Measurements from ENCODE around the gene RAPGEF5.

Gene RAPGEF5

DNA sequence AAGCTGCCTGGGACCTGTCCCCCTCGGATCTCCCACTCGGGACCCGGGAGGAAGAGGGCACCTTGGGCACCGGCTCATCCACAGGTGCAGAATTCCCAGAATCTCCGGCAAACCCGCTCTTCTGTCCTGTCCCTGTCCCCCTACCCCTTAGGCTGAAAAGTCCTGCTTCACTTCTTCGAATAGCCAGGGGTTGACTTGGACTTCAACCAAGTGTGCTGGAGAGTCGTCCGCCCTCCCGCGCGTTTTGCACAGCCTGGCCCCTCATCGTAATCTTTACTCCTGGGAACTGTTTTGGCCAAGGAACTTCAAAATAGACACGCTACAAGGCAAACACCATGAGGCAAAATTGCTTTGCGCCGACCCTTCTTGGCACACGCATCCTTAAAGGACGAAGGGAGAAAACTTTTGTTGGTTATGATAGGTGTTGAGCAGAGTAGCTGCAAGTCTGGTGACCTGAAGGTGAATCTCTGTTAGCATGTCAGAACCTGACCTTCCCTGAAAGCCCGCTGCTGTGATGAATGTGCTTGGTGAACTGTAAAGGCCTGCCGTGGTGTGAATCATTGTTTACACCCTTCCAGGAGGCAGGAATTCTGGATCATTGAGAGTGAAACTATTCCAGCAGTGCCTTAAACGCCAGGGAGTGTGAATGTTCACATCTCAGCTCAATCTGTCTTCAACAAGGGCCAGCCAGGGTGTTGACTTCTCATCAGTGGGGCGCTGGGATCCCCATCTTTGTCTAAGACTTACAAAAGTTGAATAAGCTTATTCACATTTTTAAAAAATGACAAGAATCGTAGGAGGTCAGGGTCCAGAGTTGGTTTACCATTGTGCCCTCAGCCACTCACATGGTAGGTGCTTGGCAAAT is 589 bp upstream of the RAPGEF5 start:
- Histone ChIP-seq H3K27ac (ENCODE audit: low read length) (peak overlapping the region; percentile 69), H3K27me3 (ENCODE audit: low read depth, low read length) (no peaks in the 10 kb centered on the region), H3K4me1 (ENCODE audit: control insufficient read depth in 1 of 2, insufficient read depth in 2 of 2, low read length in 2 of 2) (peaks cover 0 to 3% of the 10 kb centered on the region in 2 donors), H3K9me3 (ENCODE audit: control insufficient read depth in 1 of 2, low read length in 2 of 2) (peaks cover 0 to 9% of the 10 kb centered on the region in 2 donors), H3K36me3 (ENCODE audit: control insufficient read depth in 1 of 2, insufficient read depth in 2 of 2, low read length in 2 of 2) (no peaks in the 10 kb centered on the region), H3K4me3 (ENCODE audit: low read depth in 1 of 2, low read length in 2 of 2) (peak overlapping the region; percentile 17 to 44)

DNA sequence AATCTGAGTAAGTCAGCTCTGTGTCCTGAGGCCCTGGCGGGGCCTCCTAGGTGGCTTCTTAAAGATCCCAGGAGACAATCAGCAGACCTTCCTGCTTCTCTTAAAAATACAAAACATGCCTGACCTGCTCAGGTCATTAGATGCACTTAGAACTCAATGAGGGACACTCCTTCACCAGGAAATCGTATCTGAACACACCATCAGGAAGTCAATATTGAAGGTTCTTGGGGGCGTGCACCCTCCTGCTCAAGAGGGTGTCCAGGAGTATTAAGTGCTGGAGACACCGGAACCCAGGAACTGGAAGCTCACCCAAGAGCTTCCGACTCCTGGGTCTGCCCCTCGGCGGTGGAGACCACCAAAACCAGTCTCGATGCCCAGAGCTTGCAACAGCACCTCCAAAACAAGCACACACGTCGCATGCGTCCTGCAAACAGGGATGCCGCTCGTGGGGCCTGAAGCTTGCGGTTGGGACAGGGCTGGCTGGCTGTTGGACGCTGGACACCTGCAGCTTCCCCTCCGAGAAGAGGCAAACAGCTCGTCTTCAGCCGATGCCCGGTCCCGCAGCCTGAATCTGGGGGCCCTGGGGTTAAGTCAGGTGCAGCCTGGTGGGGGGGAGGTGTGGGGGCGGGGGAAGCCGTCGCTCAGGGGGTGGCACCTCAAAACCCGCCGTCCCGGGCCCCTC is 803 bp downstream of the RAPGEF5 start:
- peak overlapping the region; percentile 31 to 50 for H3K4me3 ChIP-seq (ENCODE audit: low read depth in 1 of 2, low read length in 2 of 2)
- peaks cover 0 to 3% of the 10 kb centered on the region in 2 donors for H3K4me1 ChIP-seq (ENCODE audit: control insufficient read depth in 1 of 2, insufficient read depth in 2 of 2, low read length in 2 of 2)
- no peaks in the 10 kb centered on the region for H3K36me3 ChIP-seq (ENCODE audit: control insufficient read depth in 1 of 2, insufficient read depth in 2 of 2, low read length in 2 of 2)
- H3K9me3 ChIP-seq (ENCODE audit: control insufficient read depth in 1 of 2, low read length in 2 of 2) = peaks cover 0 to 9% of the 10 kb centered on the region in 2 donors
- no peaks in the 10 kb centered on the region for H3K27me3 ChIP-seq (ENCODE audit: low read depth, low read length)
- no peak overlapping the region for H3K27ac ChIP-seq (ENCODE audit: low read length)

DNA sequence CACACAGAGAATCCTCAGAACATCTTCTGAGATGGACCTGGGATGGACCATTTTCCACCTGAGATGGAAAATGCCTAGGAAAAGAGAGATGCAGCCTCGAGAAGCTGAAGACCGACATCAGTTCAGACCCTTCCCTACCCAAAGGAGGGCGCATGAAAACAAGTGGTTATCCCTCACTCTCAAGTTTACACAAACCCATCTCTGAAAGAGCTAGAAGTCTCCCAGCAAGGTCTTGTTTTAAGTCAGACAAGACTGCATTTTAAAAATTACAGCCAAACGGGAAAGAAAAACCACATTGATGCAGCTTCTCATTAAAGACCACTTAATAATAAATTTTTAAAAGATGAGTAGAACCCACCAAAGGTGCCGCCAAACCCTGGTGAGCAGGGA is 1.3 kb downstream of the RAPGEF5 start:
- H3K27me3 ChIP-seq (ENCODE audit: low read depth, low read length) = no peaks in the 10 kb centered on the region
- H3K4me1 ChIP-seq (ENCODE audit: control insufficient read depth in 1 of 2, insufficient read depth in 2 of 2, low read length in 2 of 2) = peaks cover 0 to 3% of the 10 kb centered on the region in 2 donors
- no peaks in the 10 kb centered on the region for H3K36me3 ChIP-seq (ENCODE audit: control insufficient read depth in 1 of 2, insufficient read depth in 2 of 2, low read length in 2 of 2)
- peaks cover 0 to 9% of the 10 kb centered on the region in 2 donors for H3K9me3 ChIP-seq (ENCODE audit: control insufficient read depth in 1 of 2, low read length in 2 of 2)
- H3K27ac ChIP-seq (ENCODE audit: low read length) = no peak overlapping the region
- H3K4me3 ChIP-seq (ENCODE audit: low read depth in 1 of 2, low read length in 2 of 2) = peak overlapping the region in 1 of 2 donors; percentile 50

DNA sequence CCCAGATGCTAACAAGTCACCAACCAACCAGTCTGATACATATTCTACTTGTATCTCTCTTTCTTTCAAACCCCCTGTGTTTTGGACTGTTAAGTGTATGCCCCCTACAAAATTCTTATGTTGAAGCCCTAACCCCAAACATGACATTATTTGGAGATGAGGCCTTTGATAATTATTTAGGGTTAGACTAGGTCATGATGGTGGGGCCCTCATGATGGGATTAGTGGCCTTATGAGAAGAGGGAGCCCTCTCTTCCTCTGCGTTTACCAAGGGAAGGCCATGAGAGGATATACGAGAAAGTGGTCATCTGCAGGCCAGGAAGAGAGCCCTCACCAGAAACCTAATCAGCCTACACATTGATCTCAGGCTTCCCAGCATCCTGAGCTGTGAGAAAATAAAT is 2.5 kb downstream of the RAPGEF5 start:
- no peak overlapping the region for H3K4me3 ChIP-seq (ENCODE audit: low read depth in 1 of 2, low read length in 2 of 2)
- H3K4me1 ChIP-seq (ENCODE audit: control insufficient read depth in 1 of 2, insufficient read depth in 2 of 2, low read length in 2 of 2) = peaks cover 0 to 3% of the 10 kb centered on the region in 2 donors
- no peak overlapping the region for H3K27ac ChIP-seq (ENCODE audit: low read length)
- no peaks in the 10 kb centered on the region for H3K27me3 ChIP-seq (ENCODE audit: low read depth, low read length)
- H3K9me3 ChIP-seq (ENCODE audit: control insufficient read depth in 1 of 2, low read length in 2 of 2) = peaks cover 0 to 9% of the 10 kb centered on the region in 2 donors
- no peaks in the 10 kb centered on the region for H3K36me3 ChIP-seq (ENCODE audit: control insufficient read depth in 1 of 2, insufficient read depth in 2 of 2, low read length in 2 of 2)

DNA sequence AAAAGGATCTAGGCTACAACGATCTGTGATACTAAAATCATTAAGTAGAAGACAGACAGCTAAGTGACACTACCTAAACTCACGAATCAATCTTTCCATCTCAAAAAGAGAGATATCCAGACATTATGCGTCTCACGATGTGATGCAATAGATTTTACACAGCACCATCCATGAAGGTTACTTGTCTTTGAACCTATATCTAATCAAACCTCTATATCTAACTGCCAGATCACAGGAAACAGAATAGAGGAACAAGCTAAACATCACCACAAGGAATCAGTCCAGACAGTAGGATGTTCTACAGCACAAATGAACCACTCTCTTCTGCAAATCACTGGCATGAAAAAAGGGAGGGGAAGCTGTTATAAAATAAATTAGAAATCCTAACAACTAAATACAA is 4.1 kb downstream of the RAPGEF5 start:
- Histone ChIP-seq H3K27ac (ENCODE audit: low read length) (no peak overlapping the region), H3K4me1 (ENCODE audit: control insufficient read depth in 1 of 2, insufficient read depth in 2 of 2, low read length in 2 of 2) (peaks cover 0 to 3% of the 10 kb centered on the region in 2 donors), H3K9me3 (ENCODE audit: control insufficient read depth in 1 of 2, low read length in 2 of 2) (peaks cover 0 to 9% of the 10 kb centered on the region in 2 donors), H3K36me3 (ENCODE audit: control insufficient read depth in 1 of 2, insufficient read depth in 2 of 2, low read length in 2 of 2) (no peaks in the 10 kb centered on the region), H3K4me3 (ENCODE audit: low read depth in 1 of 2, low read length in 2 of 2) (no peak overlapping the region), H3K27me3 (ENCODE audit: low read depth, low read length) (no peaks in the 10 kb centered on the region)

DNA sequence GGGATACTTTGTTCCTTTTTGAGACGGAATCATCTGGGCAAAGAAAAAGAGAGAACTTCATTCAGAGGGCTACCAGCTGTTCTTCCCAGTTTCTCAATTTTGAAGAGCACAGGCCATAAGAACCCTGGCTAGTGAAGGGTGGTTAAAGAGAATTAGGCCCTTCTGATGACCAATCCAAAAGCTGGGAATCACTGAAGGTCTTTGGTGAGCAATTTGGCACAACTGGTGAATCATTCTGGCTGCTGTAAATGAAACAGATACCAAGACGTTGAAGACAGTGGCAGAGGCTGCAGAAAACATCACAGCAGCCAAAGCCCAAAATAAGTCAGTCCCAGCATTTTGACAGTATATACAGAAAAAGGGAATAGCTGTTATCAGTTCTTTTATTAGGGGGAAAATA is 5.1 kb downstream of the RAPGEF5 start:
- no peaks in the 10 kb centered on the region for H3K27me3 ChIP-seq (ENCODE audit: low read depth, low read length)
- peaks cover 0 to 9% of the 10 kb centered on the region in 2 donors for H3K9me3 ChIP-seq (ENCODE audit: control insufficient read depth in 1 of 2, low read length in 2 of 2)
- H3K4me1 ChIP-seq (ENCODE audit: control insufficient read depth in 1 of 2, insufficient read depth in 2 of 2, low read length in 2 of 2) = no peaks in the 10 kb centered on the region
- no peak overlapping the region for H3K4me3 ChIP-seq (ENCODE audit: low read depth in 1 of 2, low read length in 2 of 2)
- no peaks in the 10 kb centered on the region for H3K36me3 ChIP-seq (ENCODE audit: control insufficient read depth in 1 of 2, insufficient read depth in 2 of 2, low read length in 2 of 2)
- peak overlapping the region; percentile 41 for H3K27ac ChIP-seq (ENCODE audit: low read length)

DNA sequence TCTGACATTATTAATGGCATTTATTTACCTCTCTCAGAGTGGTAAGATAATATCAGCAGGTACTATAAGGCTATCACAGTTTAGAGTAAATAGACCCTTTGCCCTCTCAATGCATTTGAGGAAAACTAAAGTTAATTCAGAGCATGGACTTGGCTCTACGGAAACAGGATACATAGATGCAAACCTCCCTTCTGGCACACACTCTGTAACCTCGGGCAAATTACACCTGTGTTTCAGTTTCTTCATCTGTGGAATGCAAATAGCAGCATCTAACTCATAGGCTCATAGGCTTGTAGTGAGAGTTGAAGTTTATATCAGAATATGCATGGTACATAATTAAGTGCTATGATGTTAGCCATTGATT is 5.6 kb downstream of the RAPGEF5 start:
- Histone ChIP-seq H3K27ac (ENCODE audit: low read length) (peak overlapping the region; percentile 32), H3K4me3 (ENCODE audit: low read depth in 1 of 2, low read length in 2 of 2) (no peak overlapping the region), H3K4me1 (ENCODE audit: control insufficient read depth in 1 of 2, insufficient read depth in 2 of 2, low read length in 2 of 2) (no peaks in the 10 kb centered on the region), H3K9me3 (ENCODE audit: control insufficient read depth in 1 of 2, low read length in 2 of 2) (peaks cover 0 to 9% of the 10 kb centered on the region in 2 donors), H3K27me3 (ENCODE audit: low read depth, low read length) (no peaks in the 10 kb centered on the region), H3K36me3 (ENCODE audit: control insufficient read depth in 1 of 2, insufficient read depth in 2 of 2, low read length in 2 of 2) (no peaks in the 10 kb centered on the region)

DNA sequence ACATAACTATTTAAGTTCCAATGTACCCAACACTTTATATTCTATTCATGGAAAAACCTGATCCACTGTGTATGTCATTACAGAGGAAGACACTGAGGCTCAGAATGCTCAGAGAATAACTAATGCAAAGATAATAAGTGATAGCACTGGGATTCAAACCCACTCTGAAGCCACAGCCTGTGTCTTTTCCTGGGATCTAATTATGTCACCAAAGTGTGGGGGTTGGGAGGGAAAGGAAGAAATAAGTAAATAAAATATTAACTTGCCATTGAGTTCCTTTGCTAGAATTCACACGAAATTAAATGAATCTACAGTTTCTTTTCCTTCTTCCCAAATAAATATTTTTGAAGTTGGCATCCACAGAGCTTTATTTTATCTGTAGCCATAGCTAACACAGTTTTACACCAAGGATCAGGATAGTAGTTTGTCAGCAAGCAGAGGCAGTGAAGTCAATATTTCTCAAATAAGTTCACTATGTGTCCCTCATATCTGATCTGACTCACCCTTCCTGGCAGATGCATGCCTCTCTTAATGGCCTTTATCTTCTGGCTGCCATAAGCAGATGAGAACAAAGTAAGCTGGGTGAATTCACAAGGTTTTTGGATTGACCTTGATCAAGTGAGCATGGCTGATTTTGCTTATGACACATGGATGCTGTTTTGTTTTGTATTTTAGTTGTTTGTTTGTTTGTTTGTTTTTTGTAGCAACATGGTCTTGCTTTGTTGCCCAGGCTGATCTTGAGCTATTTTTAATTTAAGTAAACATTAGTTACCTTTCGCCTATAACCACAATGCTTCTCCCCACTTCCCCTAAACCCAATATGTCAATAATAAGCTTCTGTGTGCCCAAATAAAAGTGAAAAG is 6.3 kb downstream of the RAPGEF5 start:
- Histone ChIP-seq H3K9me3 (ENCODE audit: control insufficient read depth in 1 of 2, low read length in 2 of 2) (peaks cover 0 to 9% of the 10 kb centered on the region in 2 donors), H3K36me3 (ENCODE audit: control insufficient read depth in 1 of 2, insufficient read depth in 2 of 2, low read length in 2 of 2) (no peaks in the 10 kb centered on the region), H3K27ac (ENCODE audit: low read length) (peak overlapping the region; percentile 32), H3K4me1 (ENCODE audit: control insufficient read depth in 1 of 2, insufficient read depth in 2 of 2, low read length in 2 of 2) (no peaks in the 10 kb centered on the region), H3K4me3 (ENCODE audit: low read depth in 1 of 2, low read length in 2 of 2) (no peak overlapping the region), H3K27me3 (ENCODE audit: low read depth, low read length) (no peaks in the 10 kb centered on the region)

DNA sequence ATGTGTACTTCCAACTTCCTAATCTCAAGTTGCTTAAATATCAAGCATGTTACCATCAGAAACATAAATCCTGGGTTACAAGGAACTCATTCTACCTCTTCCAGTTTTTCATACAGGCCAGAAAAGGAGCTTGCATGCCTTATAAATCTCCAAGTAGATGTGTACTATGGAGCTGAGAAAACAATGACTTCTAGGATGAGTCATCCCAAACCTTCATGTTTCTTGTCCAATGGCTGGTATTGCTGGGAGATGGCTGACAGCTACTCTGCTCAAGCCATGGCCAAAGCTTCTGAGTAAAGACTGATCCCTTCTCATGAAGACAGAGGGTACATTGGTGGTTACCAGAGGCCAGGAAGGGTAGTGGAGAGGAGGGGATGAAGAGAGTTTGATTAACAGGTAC is 8.6 kb downstream of the RAPGEF5 start:
- no peak overlapping the region for H3K4me3 ChIP-seq (ENCODE audit: low read depth in 1 of 2, low read length in 2 of 2)
- no peaks in the 10 kb centered on the region for H3K4me1 ChIP-seq (ENCODE audit: control insufficient read depth in 1 of 2, insufficient read depth in 2 of 2, low read length in 2 of 2)
- no peaks in the 10 kb centered on the region for H3K27me3 ChIP-seq (ENCODE audit: low read depth, low read length)
- no peak overlapping the region for H3K27ac ChIP-seq (ENCODE audit: low read length)
- H3K9me3 ChIP-seq (ENCODE audit: control insufficient read depth in 1 of 2, low read length in 2 of 2) = peaks cover 0 to 3% of the 10 kb centered on the region in 2 donors
- no peaks in the 10 kb centered on the region for H3K36me3 ChIP-seq (ENCODE audit: control insufficient read depth in 1 of 2, insufficient read depth in 2 of 2, low read length in 2 of 2)

DNA sequence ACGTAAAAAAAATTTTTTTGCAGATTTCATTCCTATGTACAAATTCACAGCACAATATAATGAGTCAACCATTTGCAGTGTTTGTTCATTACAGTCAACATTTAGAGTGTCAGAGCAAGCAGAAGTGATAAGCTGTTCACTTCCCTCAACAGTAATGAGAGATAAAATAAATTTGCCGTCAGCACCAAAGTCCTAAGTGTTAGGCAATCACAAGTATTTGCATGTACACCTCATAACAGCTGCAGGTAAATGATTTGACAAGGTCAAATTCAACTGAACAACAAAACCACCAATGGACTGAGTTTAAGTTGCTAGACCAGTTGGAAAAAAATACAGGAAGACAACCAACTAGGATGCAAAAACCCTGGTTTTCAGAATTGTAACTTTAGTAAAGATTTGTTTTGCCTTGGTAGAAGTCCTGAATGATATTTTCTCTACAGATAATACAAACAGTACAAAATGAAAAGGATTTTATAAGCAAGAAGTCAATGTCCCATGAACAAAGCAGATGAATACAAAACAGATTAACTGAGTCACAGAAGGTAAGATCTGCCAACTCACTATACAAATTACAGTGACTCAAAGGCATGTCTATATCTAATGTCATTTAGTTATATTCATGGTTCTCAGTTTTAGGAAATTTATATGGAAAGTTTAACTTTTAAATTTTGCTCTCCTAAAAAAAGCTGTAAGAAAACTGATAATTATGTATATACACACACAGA is 10.4 kb downstream of the RAPGEF5 start:
- Histone ChIP-seq H3K4me3 (ENCODE audit: low read depth in 1 of 2, low read length in 2 of 2) (no peak overlapping the region), H3K27ac (ENCODE audit: low read length) (no peak overlapping the region), H3K9me3 (ENCODE audit: control insufficient read depth in 1 of 2, low read length in 2 of 2) (no peaks in the 10 kb centered on the region), H3K36me3 (ENCODE audit: control insufficient read depth in 1 of 2, insufficient read depth in 2 of 2, low read length in 2 of 2) (no peaks in the 10 kb centered on the region), H3K27me3 (ENCODE audit: low read depth, low read length) (no peaks in the 10 kb centered on the region), H3K4me1 (ENCODE audit: control insufficient read depth in 1 of 2, insufficient read depth in 2 of 2, low read length in 2 of 2) (no peaks in the 10 kb centered on the region)

All from muscle layer of duodenum (tissue), 2 donors.